ENCODE data around the gene PQBP1.
A peak's percentile ranks its signal among the peaks of the same experiment; 100 is the strongest.
"Not testable (repeated sequence)": the region's sequence is repeated elsewhere in the genome, so short reads cannot be mapped to it uniquely, and the experiment has no call there.

Gene PQBP1, protein sequence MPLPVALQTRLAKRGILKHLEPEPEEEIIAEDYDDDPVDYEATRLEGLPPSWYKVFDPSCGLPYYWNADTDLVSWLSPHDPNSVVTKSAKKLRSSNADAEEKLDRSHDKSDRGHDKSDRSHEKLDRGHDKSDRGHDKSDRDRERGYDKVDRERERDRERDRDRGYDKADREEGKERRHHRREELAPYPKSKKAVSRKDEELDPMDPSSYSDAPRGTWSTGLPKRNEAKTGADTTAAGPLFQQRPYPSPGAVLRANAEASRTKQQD

DNA sequence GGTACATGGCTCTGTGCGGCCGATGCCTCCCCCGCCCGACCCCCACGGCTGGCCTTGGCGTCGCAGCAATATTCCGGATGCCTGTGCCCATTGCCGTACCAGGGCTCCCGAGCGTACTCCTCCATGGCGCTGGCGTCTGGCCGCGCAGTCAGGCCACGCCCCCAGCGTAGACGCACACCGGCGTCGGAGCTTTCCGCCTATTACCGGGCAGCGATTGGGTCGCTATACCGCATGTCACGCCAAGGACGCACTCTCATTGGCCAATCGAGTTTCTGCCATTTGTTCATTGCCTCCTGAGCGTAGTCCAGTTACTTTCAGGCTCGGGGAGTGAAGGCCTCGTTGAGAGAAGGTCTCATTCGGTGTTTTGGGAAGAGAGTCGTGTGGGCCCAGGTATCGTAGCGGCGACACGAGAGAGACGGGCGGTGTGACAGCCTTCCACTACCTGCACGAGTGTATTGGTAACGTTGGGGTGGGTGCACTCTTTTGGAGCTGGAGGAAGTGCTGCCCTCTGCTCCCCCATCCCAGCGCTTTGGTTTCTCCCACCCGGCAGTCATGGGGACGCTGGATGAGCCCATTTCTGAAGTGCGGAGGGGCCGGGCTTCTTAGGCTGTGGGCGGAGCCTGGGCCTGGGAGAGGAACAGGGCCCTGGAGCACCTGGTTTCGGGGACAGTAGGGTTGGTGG, at the start of gene PQBP1, which contains the start of gene TIMM17B:
Gene PQBP1 (plus strand): TSS at position 306 of the 682 bp plus-strand sequence. CDS start 580 bp downstream, outside the sequence.
Gene TIMM17B (minus strand): TSS at position 144 of the 682 bp plus-strand sequence. CDS start 19 bp downstream, at position 125.
- Mint-ChIP-seq H3K36me3 (ENCODE audit: low read depth) (peaks cover 63% of the 10 kb centered on the region), H3K4me1 (ENCODE audit: low read depth) (peaks cover 25% of the 10 kb centered on the region), H3K27me3 (no peaks in the 10 kb centered on the region), H3K4me3 (peak within 1 kb of the TSS; percentile 84), H3K27ac (peak within 1 kb of the TSS; percentile 96), H3K9me3 (no peaks in the 10 kb centered on the region)
- intact Hi-C loops (cut with micrococcal nuclease), result loop anchor here (2.0 to 5.0 kb wide), 3 partner anchors 60 to 215 kb away; partner anchors contain the start of genes HDAC6, OTUD5 and WAS

DNA sequence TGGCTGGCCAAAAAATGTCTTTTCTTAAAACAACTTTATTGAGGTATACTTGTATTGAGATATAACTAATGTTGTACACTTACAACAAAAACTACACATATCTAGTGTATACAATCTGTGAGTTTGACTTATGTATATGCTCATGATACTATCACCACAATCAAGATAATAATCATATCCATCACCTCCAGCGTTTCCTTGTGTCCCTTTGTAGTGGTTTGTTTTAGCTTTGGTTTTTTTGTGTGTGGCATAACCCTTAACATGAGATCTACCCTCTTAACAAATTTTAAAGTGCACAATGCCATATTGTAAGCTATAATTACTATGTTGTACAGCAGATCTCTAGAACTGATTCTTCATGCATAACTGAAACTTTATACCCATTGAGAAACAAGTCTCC, 48.9 kb upstream of the PQBP1 start:
- H3K27ac Mint-ChIP-seq, result no peak overlapping the region
- intact Hi-C loops (cut with micrococcal nuclease), result no loop called here
- peaks cover 9% of the 10 kb centered on the region for H3K4me1 Mint-ChIP-seq (ENCODE audit: low read depth)
- H3K4me3 Mint-ChIP-seq, result no peak overlapping the region
- H3K36me3 Mint-ChIP-seq (ENCODE audit: low read depth), result no peaks in the 10 kb centered on the region
- peaks cover 5% of the 10 kb centered on the region for H3K27me3 Mint-ChIP-seq
- peaks cover 18% of the 10 kb centered on the region for H3K9me3 Mint-ChIP-seq

DNA sequence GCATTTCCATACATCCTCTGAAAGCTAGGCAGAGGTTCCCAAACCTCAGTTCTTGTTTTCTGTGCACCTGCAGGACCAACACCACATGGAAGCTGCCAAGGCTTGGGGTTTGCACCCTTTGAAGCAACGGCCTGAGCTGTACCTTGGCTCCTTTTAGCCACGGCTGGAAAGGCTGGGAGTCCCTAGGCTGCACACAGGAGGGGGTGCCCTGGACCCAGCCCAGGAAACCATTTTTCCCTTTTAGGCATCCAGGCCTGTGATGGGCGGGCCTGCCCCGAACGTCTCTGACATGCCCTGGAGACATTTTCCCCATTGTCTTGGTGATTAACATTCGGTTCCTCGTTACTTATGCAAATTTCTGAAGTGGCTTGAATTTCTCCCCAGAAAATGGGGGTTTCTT, 44.9 kb upstream of the PQBP1 start:
- Mint-ChIP-seq H3K4me1 (ENCODE audit: low read depth) (peaks cover 22% of the 10 kb centered on the region), H3K9me3 (peaks cover 19% of the 10 kb centered on the region), H3K27me3 (peaks cover 1% of the 10 kb centered on the region), H3K4me3 (no peak overlapping the region), H3K27ac (peak overlapping the region; percentile 56), H3K36me3 (ENCODE audit: low read depth) (no peaks in the 10 kb centered on the region)
- intact Hi-C loops (cut with micrococcal nuclease), result no loop called here

- intact Hi-C loops (cut with micrococcal nuclease); H3K4me3 Mint-ChIP-seq; H3K36me3 Mint-ChIP-seq (ENCODE audit: low read depth); H3K27me3 Mint-ChIP-seq: not testable (repeated sequence)
- H3K9me3 Mint-ChIP-seq, result peaks cover 19% of the 10 kb centered on the region
- peak overlapping the region; percentile 56 for H3K27ac Mint-ChIP-seq
- H3K4me1 Mint-ChIP-seq (ENCODE audit: low read depth), result peaks cover 22% of the 10 kb centered on the region
Observed at GRCh38 chrX:48853494-48853893, 44.2 kb upstream of the PQBP1 start.

DNA sequence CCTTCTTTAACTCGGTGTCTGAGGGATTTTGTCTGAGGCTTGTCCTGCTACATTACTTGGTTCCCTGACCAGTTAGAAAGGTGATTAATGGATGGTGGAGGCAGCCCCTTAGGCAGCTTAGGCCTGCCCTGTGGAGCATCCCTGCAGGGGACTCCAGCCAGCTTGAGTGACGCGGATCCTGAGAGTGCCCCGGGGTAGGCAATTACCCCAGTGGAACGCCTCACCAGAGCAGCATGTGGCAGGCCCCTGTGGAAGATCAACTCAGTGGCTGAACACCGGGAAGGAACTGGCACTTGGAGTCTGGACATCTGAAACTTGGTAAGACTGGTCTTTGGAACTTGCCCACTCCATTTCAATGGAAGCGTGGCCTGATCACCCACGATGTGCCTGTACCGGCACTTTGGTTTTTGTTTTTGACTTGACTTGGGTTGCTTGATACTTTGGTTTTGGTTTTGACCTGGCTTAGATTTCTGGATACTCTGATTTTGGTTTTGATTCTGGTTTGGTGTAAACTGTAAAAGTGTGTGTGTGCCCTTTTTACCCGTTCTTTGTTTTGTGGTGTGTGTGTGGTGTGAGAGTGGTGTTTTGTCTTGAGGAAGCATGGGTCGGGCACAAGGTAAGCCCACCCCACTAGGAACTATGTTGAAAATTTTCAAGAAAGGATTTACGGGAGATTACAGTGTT, 43.5 kb upstream of the PQBP1 start:
- H3K4me3 Mint-ChIP-seq; intact Hi-C loops (cut with micrococcal nuclease); H3K36me3 Mint-ChIP-seq (ENCODE audit: low read depth); H3K27me3 Mint-ChIP-seq: not testable (repeated sequence)
- peaks cover 22% of the 10 kb centered on the region for H3K4me1 Mint-ChIP-seq (ENCODE audit: low read depth)
- H3K9me3 Mint-ChIP-seq, result peaks cover 19% of the 10 kb centered on the region
- peak overlapping the region; percentile 8 for H3K27ac Mint-ChIP-seq

DNA sequence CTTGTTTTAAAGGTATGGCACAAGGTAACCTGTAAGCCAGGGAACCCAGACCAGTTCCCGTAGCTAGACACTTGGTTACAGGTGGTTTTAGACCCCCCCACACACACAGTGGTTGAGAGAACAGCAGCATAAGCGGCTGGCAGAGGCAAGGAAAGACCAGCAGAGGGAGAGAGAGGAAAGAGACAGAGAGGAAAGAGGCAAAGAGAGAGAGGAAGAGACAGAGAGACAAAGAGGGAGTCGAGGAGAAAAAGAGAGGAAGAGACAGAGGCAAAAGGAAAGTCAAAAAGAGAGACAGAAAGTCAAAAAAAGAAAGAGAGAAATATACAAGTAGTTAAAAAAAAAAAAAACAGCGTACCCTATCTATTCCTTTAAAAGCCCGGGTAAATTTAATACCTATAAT, 42.8 kb upstream of the PQBP1 start:
- H3K4me1 Mint-ChIP-seq (ENCODE audit: low read depth), result peaks cover 22% of the 10 kb centered on the region
- intact Hi-C loops (cut with micrococcal nuclease), result no loop called here
- peaks cover 19% of the 10 kb centered on the region for H3K9me3 Mint-ChIP-seq
- no peaks in the 10 kb centered on the region for H3K36me3 Mint-ChIP-seq (ENCODE audit: low read depth)
- peaks cover 3% of the 10 kb centered on the region for H3K27me3 Mint-ChIP-seq
- no peak overlapping the region for H3K4me3 Mint-ChIP-seq
- peak overlapping the region; percentile 8 for H3K27ac Mint-ChIP-seq

- H3K36me3 Mint-ChIP-seq (ENCODE audit: low read depth), result no peaks in the 10 kb centered on the region
- H3K4me3 Mint-ChIP-seq, result no peak overlapping the region
- H3K27ac Mint-ChIP-seq, result no peak overlapping the region
- H3K4me1 Mint-ChIP-seq (ENCODE audit: low read depth), result peaks cover 19% of the 10 kb centered on the region
- H3K27me3 Mint-ChIP-seq, result no peaks in the 10 kb centered on the region
- no peaks in the 10 kb centered on the region for H3K9me3 Mint-ChIP-seq
- intact Hi-C loops (cut with micrococcal nuclease), result no loop called here
Observed at GRCh38 chrX:48864210-48864609, 33.5 kb upstream of the PQBP1 start.

DNA sequence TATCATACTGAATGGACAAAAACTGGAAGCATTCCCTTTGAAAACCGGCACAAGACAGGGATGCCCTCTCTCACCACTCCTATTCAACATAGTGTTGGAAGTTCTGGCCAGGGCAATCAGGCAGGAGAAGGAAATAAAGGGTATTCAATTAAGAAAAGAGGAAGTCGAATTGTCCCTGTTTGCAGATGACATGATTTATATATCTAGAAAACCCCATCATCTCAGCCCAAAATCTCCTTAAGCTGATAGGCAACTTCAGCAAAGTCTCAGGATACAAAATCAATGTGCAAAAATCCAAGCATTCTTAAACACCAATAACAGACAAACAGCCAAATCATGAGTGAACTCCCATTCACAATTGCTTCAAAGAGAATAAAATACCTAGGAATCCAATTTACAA, 25.7 kb upstream of the PQBP1 start:
- H3K4me3 Mint-ChIP-seq; H3K9me3 Mint-ChIP-seq; H3K27me3 Mint-ChIP-seq; H3K27ac Mint-ChIP-seq; H3K36me3 Mint-ChIP-seq (ENCODE audit: low read depth); intact Hi-C loops (cut with micrococcal nuclease): not testable (repeated sequence)
- peaks cover 10% of the 10 kb centered on the region for H3K4me1 Mint-ChIP-seq (ENCODE audit: low read depth)

DNA sequence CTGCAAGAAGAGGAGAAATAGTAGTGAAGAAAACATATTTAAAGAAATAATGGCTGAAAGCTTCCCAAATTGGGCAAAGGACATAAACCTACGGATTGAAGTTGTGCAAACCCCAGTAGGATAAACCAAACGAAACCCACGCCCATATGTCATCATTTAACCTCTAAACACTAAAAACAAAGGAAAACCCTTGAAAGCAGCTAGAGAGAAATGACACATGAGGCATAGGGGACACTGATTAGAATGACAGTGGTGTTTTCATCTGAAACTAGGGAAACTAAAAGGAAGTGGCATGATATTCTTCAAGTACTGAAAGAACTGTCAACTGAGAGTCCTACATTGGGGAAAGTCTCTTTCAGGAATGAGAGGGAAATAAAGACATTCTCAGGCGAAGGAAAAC, 20.8 kb upstream of the PQBP1 start:
- H3K4me3 Mint-ChIP-seq; H3K9me3 Mint-ChIP-seq; H3K27ac Mint-ChIP-seq; intact Hi-C loops (cut with micrococcal nuclease); H3K4me1 Mint-ChIP-seq (ENCODE audit: low read depth); H3K27me3 Mint-ChIP-seq; H3K36me3 Mint-ChIP-seq (ENCODE audit: low read depth): not testable (repeated sequence)

DNA sequence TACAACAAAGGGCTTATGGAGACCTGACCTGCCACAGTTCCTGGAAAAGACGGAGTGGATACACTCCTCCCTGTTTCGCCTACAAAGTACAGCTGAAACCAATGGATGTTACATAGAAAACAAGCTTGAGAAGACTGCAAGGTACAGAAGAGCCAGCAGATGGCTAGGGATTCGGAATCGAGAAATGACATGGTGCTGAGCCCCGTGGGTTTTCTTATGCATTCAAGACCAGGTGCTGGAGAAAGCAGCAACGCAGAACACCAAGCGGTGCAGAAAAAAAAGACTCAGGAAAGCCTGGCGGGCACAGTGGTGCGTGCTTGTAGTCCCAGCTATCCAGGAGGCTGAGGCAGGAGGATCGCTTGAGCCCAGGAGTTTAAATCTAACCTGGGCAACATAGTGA, 14.0 kb upstream of the PQBP1 start:
- intact Hi-C loops (cut with micrococcal nuclease), result no loop called here
- no peaks in the 10 kb centered on the region for H3K9me3 Mint-ChIP-seq
- H3K27me3 Mint-ChIP-seq, result peaks cover 3% of the 10 kb centered on the region
- no peak overlapping the region for H3K27ac Mint-ChIP-seq
- H3K36me3 Mint-ChIP-seq (ENCODE audit: low read depth), result no peaks in the 10 kb centered on the region
- no peaks in the 10 kb centered on the region for H3K4me1 Mint-ChIP-seq (ENCODE audit: low read depth)
- no peak overlapping the region for H3K4me3 Mint-ChIP-seq

DNA sequence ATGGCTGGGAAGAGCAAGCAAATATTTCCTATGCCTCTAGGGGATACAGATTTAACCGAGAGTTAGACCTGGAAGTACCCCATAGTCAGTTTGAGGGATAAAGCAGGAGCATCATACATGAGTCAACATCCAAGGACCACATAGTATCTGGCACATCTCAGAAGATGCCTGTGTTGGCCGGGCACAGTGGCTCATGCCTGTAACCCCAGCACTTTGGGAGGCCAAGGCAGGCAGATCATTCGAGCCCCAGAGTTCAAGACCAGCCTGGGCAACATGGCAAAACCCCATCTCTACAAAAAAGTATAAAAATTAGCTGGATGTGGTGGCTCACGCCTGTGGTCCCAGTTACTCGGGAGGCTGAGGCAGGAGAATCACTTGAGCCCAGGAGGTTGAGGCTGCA, 11.1 kb upstream of the PQBP1 start:
- H3K27ac Mint-ChIP-seq; H3K4me3 Mint-ChIP-seq; H3K9me3 Mint-ChIP-seq; H3K36me3 Mint-ChIP-seq (ENCODE audit: low read depth); H3K27me3 Mint-ChIP-seq; intact Hi-C loops (cut with micrococcal nuclease): not testable (repeated sequence)
- H3K4me1 Mint-ChIP-seq (ENCODE audit: low read depth), result peaks cover 11% of the 10 kb centered on the region

GRCh38 chrX:48890296-48890925, 7.3 kb upstream of the PQBP1 start:
- H3K27ac Mint-ChIP-seq, result peak overlapping the region; percentile 12
- peak overlapping the region; percentile 79 for H3K4me3 Mint-ChIP-seq
- peaks cover 21% of the 10 kb centered on the region for H3K36me3 Mint-ChIP-seq (ENCODE audit: low read depth)
- H3K4me1 Mint-ChIP-seq (ENCODE audit: low read depth), result peaks cover 36% of the 10 kb centered on the region
- intact Hi-C loops (cut with micrococcal nuclease), result no loop called here
- no peaks in the 10 kb centered on the region for H3K9me3 Mint-ChIP-seq
- H3K27me3 Mint-ChIP-seq, result peaks cover 8% of the 10 kb centered on the region

DNA sequence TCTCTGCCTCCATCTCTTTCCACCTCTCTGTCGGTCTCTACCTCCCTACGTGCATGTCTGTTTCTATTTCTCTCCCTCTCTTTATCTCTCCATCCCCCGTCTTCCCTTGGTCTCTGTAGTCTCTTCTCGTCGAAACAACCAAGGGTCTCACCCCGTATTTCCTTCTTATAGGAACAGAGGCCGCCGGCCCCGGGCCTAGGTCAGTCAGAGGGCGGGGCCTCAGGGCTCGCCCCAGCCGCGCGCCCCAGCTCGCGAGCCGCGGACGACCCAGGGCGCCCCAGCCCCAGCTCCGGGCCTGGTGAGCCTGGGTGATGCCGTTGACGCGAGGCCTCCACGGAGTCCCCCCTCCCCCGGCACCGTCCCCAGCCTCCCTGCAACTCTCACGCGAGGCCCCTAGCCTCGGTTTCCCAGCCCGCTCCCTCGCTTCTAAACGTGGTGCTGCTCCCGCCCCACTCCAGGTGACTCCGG, 6.8 kb upstream of the PQBP1 start:
- Mint-ChIP-seq H3K36me3 (ENCODE audit: low read depth) (peaks cover 24% of the 10 kb centered on the region), H3K4me1 (ENCODE audit: low read depth) (peaks cover 38% of the 10 kb centered on the region), H3K4me3 (peak overlapping the region; percentile 79), H3K27me3 (peaks cover 8% of the 10 kb centered on the region), H3K9me3 (no peaks in the 10 kb centered on the region), H3K27ac (peak overlapping the region; percentile 12)
- intact Hi-C loops (cut with micrococcal nuclease), result no loop called here

Measured in dendritic cell treated with granulocyte-macrophage colony-stimulating factor and Interleukin-4, amounts not matched to agents 40 ng/mL and 50 ng/mL, for 4 days (primary cell).